GM18870 (cell line): ENCODE results near the gene DNAJC27.

Experiments
- ATAC-seq: cut with Tn5 transposase; IDR thresholded peaks from one replicate; pipeline ENCODE4 v1.9.1; 2021; ENCODE audit warnings: moderate library complexity; ENCODE audit not compliant: unreplicated experiment

DNAJC27 gene

GRCh38 chr2:24908461-24908901 is 63.3 kb downstream of the DNAJC27 start:
- no peak for ATAC-seq

DNA sequence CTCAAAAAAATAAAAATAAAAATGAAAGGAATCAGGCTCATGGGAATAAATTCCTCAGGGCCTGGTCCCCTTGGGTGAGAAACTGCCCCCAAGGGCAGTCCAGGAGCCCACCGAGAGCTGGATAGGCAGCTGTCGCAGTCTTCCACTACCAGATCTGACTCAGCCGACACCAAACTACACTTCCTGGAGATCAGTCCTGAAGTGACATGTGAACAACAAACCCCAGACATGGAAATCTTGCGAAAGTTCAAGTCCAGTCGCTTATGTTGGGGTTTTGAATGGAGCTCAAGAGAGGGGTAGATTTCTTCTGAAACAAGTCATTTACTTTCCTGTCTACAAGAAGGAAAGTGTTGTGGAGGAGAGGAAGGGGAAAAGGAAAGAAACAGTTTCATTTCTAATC is 64.6 kb downstream of the DNAJC27 start:
- ATAC-seq: no peak

- ATAC-seq: no peak
These were observed 65.3 kb downstream of the DNAJC27 start for GRCh38 chr2:24906466-24906865.

GRCh38 chr2:24903161-24904103 is 68.3 kb downstream of the DNAJC27 start:
- ATAC-seq: no peak

GRCh38 chr2:24899361-24899910 is 72.3 kb downstream of the DNAJC27 start:
- no peak for ATAC-seq

- ATAC-seq: no peak
These were observed 73.3 kb downstream of the DNAJC27 start for GRCh38 chr2:24898122-24899109.

DNA sequence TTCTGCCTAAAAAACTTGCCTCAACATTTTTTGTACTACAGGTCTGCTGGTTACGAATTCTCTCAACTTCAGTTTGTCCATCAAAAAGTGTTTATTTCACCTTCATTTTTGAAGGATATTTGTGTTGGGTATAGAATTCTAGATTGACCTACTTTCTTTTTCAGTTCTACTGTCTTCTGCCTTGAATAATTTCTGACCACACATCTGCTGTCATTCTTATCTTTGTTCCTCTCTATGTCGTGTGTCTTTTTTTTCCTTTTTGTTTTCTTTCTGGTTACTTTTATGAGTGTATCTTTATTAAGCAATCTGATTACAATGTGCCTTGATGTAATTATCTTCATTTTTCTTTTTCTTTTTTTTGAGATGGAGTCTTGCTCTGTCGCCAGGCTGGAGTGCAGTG is 77.0 kb downstream of the DNAJC27 start:
- ATAC-seq: no peak

DNA sequence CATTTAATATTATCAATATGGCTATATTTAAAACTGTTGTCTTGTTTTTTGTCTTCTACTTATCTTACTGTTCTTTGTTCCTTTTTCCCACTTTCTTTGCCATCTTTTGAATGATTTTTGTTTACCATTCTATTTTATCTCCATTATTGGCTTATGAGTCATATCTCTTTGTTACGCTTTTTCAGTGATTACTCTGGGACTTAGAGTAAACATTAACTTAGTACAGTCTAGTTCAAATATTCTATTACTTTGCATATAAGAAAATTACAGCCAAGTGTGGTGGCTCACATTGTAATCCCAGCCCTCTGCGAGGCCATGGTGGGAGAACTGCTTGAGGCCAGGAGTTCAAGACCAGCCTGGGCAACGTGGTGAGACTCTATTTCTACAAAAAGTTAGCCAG is 77.8 kb downstream of the DNAJC27 start:
- ATAC-seq: no peak
